DMS153 (cell line): ENCODE data around the gene F10.

ENCODE experiments used
- DNase-seq: peaks from one replicate; lab custom pipeline; 2025; lab: John Stamatoyannopoulos, UW

Gene F10

DNA sequence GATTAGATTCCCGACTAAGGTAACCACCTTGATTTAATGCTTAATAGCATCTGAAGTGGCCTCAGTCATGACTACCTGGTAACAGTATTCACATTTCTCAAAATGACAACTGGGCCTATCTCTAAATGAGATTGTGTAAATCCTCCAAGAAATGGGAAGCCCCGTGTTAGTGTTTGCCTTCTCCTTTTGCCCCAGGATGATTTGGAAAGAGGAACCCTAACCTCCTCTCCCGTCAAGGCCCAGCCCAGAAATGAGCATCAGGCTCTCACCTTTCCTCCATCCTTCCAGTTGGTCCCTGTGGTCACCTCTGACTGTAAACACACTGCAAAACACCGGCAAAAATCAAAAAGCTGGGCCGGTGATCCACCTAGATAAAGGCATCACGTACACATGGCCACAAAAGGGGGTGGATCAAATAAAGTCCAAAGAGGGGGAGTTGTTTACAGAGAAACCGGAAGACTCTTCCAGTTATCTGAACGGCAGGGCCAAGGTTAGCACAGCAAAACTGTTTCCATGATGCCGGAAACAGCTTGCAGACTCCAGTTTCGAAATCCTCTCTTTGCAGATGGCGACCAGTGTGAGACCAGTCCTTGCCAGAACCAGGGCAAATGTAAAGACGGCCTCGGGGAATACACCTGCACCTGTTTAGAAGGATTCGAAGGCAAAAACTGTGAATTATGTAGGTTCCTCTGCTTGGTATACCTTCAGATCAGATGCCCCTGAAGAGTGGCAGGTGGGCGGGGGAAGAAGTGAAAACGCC, 16.4 kb downstream of the F10 start:
- peak; percentile 31 for DNase-seq

DNA sequence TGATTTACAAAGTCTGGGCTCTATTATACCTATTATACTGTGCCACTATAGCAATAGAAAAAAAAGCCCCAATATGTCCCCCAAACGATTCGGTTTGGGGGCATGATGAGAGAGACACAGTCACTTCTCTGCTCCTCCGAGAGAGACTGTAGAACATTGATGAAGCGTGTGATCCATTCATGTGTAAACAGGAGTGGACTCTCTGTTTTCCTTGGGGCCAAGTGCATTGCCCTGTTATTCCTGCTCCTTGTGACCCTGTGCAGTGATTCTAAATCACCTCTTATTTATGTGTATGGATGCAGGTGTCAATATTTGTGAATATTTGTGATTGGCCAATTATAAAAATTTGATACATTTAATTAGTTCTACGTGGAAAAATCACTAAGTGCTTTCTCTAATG, 17.0 kb downstream of the F10 start:
- DNase-seq: no peak

DNA sequence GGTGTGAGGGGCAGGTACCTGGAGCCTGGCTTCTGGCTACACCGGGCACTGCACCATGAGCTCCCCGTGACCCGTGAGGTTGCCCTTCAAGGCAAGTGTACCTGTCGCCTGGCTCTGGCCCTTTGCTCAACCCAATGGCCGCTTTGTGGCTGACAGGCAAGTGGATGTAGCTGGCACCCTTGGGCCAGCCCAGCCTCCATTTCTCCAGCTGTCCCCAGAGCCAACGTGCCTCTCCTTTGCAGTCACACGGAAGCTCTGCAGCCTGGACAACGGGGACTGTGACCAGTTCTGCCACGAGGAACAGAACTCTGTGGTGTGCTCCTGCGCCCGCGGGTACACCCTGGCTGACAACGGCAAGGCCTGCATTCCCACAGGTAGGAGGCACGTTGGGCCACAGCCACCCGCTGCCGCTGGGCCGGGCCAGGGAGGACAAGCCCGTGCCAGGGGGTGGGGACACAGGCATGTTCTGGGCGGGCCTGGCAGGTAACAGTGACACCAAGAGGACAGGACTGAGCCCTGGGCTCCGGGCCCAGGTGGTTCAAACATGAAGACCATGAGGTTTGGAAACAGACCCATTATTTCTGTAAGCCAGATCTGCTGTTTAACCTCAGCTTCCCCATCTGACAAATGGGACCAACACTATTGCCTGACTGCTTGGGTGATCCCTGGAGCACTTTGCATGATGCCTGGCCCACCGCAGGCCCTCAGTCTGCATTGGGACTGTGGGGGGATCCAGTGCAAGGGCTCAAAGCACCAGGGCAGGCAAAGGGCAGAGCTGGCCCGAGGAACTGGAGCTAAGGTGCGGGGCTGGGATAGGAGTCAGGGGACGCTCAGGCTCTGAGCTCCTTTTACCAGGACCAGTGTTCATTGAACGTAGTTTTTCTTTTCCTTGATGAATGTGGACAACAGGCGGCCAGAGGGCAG, 18.3 kb downstream of the F10 start:
- no peak for DNase-seq

DNA sequence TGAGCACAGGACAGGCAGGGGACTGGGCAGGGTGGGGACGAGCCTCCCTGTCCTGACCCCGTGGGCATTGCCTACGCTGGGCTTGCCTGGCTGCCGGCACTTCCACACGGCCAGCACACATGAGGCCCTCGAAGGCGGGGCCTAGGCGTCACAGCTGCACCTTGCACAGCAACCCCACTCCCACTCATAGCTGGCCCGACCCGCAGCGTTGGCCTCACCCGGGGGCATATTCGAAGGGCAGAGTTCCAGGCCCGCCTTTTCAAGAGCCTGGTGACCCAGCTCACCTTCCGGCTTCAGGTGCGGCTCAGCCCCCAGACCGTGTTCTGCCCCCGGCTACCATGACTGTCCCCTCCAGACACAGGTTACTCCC, 19.0 kb downstream of the F10 start:
- no peak for DNase-seq

DNA sequence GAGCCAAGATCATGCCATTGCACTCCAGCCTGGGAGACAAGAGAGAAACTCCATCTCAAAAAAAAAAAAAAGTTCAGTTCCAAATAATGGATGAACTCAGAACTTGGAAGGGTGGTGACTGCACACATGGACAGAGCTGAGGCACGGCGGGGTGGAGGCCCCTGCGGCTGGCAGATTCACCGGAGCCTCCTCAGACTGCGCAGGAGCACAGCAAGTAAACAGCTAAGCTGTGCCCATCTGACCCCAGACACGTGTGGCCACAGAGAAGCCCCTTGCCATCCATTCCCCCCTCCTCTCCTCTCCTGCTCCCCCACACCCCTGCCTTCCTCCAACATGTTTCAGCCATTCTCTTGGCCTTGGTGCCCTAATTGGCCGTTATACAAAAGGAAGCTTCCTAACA, 20.3 kb downstream of the F10 start:
- no peak for DNase-seq

DNA sequence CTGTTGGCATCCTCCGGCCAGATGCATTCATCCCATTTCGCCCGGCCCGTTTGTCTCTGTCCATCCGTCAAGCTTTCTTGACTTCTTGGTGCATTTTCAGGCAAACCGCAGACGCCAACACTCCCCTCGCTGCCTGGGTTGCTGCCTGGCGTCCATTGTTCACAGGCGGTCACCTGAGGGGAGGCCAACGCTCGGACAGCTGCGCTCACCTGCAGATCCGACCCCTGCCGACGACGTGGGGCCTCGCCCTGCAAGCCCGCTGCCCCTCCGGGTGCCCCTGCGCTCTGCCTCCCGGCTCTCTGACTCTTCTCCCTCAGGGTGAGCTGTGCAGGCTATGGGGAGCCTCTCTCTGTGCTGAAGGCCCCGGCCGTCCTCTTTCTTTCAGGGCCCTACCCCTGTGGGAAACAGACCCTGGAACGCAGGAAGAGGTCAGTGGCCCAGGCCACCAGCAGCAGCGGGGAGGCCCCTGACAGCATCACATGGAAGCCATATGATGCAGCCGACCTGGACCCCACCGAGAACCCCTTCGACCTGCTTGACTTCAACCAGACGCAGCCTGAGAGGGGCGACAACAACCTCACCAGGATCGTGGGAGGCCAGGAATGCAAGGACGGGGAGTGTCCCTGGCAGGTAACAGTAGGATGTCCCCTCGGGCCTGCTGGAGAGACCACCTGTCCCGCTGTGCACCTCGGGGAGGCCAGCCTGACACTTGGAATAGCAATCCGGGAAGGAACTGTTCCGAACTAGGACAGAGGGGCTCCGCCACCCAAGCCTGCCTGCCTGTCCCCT, 21.1 kb downstream of the F10 start:
- no peak for DNase-seq

DNA sequence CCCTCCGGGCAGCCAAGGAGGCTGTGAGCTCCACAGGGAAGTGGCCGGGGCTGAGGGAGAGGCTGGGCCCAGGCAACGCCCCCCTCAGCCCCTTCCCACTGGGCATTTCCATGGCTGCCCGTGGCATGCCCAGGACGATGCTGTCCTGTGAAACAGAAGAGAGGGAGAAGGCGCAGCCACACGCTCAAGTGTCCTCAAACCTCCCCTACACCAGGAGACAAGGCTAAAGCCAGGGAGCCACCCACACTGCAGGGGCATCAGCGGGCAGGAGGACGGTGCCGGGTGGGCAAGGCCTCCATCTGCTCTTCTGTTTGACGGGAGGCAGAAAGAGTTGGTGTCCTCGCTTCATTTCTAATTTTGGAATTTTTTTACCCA, 21.6 kb downstream of the F10 start:
- no peak for DNase-seq

DNA sequence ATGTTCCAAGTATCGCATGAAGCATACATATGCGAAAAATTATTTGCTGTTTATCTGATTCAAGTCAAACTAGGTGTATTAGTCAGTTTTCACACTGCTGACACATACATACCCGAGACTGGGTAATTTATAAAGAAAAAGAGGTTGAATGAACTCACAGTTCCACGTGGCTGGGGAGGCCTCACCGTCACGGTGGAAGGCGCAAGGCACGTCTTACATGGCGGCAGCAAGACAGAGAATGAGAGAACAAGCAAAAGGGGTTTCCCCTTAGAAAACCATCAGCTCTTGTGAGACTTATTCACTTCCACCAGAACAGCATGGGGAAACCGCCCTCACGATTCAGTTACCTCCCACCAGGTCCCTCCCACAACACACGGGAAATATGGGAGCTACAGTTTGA, 22.9 kb downstream of the F10 start:
- no peak for DNase-seq

DNA sequence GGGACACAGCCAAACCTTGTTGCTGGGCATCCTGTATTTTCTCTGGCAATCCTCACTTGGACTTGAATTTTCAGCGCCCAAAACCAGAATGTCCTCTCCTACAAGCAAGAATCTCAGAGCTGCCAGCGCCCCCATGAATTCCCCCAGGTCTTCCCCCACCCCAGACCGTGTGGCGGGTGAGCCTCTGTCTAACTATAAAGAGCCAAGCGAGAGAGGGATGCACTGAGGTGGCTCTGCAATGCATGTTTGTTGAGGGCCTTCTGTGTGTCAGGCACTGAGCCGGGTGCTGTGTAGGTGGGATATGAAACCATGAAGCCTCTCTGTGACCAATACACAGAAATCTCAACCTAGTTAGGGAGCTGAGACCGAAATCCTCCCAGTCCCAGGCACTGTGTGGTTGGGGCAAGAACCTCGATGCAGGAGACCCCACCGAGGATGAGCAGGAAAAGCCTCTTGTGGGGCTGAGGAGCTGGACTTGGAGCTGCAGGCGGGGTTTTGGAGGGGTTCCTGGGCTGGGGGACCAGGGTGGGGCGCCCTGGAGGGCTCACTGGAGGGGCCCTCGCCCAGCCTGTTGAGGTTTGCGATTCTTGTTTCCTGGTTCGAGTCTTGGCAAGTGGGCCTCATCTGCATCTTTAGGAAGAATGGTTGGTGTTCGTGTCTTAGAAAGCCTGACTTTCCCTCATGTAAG, 23.5 kb downstream of the F10 start:
- no peak for DNase-seq

DNA sequence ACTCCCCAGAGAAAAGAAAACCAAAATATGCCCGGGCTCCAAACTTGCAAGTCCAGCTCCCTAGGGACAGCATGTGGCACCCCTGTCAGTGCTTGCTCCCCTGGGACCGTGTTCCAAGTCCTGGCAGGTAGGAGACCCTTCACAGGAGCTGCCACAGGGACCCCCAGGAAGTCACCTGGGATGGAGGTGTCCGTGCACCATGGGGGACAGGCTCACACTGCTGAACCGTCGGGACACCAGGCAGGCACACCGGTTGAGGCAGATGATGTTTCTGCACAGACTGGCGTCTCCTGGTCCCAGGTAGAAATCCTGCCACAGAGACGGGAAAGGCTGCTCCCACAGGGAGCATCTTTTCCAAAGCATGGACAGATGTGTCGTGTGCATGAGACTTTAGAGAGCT, 24.2 kb downstream of the F10 start:
- DNase-seq: no peak

DNA sequence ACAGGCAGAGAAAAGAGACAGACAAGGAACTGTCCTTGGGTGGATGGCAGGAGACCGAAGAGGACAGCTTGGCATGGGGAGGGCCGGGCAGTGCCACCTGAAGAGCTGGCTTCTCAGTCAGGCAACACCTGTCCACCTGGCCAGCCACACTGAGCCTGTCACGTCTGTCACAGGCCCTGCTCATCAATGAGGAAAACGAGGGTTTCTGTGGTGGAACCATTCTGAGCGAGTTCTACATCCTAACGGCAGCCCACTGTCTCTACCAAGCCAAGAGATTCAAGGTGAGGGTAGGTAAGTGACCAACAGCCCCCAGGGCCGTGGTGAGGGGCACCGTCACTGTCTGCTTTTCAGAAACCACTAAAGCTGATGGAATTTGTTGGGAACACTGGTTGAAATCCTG, 24.6 kb downstream of the F10 start:
- DNase-seq: no peak

DNA sequence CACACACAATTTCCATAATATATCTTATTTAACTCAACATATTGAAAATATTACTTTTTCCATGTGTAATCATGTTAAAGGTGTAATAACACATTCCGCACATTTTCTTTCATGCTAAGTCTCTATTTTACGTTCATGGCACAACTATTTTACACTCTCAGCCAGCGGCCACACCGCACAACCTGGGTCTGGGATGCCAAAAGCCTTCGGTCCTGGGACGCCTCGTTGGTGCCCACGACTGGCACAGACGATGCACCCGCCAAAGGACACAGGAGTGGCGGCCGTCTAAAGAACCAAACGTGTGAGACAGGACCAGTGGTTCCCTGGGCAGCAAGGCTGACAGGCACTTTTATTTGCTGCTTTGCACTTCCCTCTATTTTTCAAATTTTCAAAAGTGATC, 25.8 kb downstream of the F10 start:
- DNase-seq: no peak

DNA sequence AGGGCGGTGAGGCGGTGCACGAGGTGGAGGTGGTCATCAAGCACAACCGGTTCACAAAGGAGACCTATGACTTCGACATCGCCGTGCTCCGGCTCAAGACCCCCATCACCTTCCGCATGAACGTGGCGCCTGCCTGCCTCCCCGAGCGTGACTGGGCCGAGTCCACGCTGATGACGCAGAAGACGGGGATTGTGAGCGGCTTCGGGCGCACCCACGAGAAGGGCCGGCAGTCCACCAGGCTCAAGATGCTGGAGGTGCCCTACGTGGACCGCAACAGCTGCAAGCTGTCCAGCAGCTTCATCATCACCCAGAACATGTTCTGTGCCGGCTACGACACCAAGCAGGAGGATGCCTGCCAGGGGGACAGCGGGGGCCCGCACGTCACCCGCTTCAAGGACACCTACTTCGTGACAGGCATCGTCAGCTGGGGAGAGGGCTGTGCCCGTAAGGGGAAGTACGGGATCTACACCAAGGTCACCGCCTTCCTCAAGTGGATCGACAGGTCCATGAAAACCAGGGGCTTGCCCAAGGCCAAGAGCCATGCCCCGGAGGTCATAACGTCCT, 26.4 kb downstream of the F10 start:
- DNase-seq: no peak

DNA sequence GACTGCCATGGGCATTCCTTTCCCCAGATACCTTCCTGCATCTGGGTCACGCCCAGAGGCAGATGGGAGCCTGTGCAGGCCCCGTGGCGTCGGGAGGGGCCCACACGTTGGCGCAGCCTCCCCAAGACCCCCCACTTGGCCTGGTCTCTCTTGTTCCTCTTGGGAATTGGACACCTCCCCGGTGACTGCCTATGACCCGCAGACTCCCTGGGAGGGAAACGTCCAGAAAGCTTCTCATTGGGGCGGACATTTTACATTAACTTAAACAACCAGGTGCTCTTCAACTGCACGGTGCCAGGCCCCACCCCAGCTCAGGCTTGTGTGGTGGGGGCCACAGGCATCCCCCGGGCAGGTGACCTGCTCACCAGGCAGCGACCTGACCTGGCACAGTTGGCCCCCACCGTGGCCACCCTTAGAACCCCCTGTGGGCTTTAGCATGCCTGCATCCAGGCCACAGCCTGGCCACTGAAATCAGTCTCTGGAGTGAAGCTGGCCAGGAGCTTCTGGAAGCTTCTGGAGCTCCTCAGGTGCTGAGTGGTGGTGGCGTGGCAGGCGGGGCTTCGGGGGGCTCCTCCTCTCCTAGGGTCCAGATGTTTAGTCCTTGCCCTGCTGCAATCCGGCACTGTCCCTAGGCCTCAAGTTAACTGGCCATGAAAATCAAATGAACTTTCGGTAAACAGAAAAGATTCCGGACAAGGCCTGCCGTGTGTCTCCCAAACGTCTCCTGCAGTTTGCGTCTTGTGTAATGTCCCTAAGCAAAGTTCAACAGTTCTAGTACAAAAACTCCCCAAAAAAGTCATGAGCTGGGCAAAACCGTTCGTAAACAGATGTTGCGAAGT, 27.3 kb downstream of the F10 start:
- no peak for DNase-seq

DNA sequence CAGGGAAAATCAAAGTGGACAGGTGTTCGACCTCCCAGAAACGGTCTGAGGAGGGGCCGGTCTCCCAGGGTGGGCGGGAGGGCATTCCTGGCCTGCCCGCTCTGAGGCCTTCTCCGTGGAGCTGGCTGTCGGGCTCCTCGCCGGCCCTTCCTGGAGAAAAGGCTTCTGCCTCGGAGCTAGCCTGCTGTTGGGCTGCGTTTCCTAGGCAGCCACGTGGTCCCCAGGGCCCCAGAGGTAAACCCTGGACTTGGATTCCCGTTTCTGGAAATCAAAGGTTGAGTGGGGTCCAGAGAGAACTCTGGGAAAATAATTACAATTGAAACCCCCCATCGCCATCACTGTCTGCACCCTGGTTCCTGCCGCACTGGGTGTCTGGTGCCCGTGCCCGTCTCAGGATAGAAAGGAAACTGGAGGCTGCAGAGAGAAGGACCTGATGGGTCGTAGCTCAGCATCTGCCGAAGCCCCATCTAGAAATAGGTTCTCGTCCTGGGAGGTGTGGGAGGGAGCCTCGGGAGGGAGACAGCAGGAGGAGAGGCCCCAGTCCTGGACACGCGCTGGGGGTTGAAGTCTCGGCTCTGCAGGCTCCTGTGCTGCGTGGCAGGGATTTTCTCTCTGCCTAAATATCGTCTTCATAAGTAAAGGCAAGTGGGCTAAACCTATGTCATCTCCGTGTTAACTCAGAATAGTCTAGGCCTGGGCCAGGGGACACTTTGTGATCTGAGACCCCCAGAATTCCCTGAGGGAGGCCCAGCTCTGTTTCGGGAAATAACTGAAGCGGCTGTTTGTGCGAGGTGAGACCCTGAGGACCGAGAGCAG, 28.2 kb downstream of the F10 start:
- DNase-seq: no peak

DNA sequence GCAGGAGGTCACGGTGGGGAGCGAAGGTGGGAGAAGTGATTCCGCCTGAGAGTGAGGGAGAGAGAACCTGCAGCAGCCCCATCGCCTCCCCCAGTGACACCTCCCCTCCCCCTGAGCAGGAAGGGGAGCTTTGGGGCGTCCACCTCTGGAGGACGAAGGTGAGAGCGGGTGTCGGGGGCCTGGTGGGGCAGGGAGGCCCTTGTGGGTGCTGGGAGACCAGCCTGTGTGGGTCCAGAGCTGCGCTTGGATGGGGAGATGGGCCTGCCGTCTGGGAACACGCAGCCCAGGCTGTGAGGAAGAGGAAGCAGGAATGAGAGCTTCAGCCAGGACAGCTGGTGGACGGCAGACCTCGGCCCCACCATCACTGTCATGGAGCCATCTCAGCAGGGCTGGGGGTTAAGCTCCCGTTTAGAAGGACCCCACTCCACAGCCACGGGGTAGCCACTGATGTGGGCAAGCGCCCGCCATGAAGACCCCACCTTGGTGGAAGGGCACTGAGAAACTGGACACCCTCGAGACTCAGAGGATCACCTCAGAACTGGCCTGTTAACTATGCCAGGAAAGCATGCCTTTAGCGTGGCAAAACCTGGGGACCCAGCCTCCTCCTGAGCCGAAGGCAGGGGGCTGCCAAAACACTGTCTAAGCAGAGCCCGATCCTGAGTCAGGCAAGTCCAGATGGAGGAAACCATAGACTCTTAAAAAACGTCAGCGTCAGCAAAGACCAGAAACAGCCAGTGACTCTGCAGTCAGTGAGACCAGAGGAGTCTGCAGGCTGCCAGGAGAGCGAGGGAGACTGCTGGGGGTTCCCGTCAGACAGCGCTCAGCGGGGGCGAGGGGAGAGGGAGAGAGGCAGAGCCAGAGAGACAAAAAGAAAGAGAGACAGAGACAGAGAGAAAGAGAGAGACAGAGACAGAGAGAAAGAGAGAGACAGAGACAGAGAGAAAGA, 29.4 kb downstream of the F10 start:
- no peak for DNase-seq

DNA sequence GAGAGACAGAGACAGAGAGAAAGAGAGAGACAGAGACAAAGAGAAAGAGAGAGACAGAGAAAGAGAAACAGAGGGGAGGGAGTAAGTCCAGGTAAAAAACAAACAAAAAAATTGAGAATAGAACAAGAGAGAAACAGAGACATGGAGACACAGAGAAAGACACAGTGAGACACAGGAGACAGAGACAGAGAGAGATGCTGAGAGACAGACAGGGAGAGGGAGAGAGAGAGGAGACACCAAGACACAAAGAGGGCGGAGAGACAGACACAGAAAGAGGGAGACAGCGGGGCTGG, 30.0 kb downstream of the F10 start:
- no peak for DNase-seq

DNA sequence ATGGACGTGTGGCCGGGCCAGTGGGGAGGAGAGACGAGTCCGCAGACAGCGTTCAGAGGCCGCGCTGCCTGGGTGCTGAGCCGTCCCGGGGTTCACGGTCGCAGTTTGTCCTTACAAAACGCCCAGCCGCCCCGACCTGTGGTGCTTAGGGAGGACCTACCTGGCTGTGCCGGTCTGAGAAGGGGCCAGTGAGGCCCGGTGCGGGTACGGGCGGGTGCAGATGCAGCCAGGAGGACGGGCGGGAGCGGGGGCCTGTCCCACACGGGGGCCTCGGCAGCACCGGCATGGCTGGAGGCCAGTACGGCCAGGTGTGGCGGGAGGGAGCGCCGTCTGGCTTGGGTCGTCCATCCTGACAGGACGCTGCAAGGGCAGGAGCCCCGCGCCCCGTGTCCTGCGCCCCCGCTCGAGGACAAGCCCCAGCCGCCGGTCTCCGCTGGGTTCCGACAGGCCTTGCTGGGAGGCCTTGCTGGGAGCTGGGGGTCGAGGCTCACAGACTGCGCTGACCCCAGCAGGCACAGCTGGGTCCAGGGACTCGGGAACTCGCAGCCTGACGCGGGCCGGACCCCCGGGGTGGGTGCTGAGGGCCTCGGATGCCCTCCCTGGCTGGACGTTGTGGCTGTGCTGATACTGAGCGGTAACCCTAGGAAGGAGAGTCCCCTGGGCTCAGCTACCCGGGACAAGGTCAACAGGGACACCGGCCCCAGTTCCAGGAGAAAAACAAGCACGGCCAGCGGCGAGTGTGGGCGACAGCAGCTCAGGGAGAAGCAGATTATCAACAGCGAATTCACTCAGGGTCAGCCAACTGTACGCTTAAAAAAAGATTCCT, 30.6 kb downstream of the F10 start:
- peak; percentile 16 for DNase-seq
